Bronchial epithelial cell (primary cell): Measurements from ENCODE around the gene SOX13. TPM values are rescaled to one million over a fixed set of nuclear protein-coding genes. Genes with fewer than 3 reads are reported as not detected.

Experiments used
- DNase-seq: peaks from one replicate; pipeline ENCODE4 v3.0.0-alpha.2; 2010; ENCODE audit warnings: low read depth
- FAIRE-seq: peaks from 2 replicates; lab custom pipeline; 2011; peaks lifted over from hg19 to GRCh38; lab: Jason Lieb, UNC
- H3K27me3 ChIP-seq: 2 replicates; pipeline ENCODE4 v1.5.1; 2011; ENCODE audit warnings: low read length; ENCODE audit not compliant: control insufficient read depth, insufficient read depth
- H3K36me3 ChIP-seq: 2 replicates; pipeline ENCODE4 v1.5.1; 2011; ENCODE audit warnings: low read length; ENCODE audit not compliant: control insufficient read depth, insufficient read depth
- H3K4me3 ChIP-seq: 2 replicates; pipeline ENCODE4 v1.5.1; 2011; ENCODE audit warnings: mild to moderate bottlenecking, low read depth, low read length, control low read depth
- total RNA-seq: library from RNA; depleted of rRNA; stranded (reverse); fragments of >200 nt; gene quantifications from 2 replicates; pipeline ENCODE4 v1.2.1, GENCODE V29; 2014
- TF ChIP-seq, protein P1 (sequence below): IDR thresholded peaks from 2 replicates; pipeline ENCODE4 v1.5.1; 2011; ENCODE audit warnings: mild to moderate bottlenecking, moderate library complexity, low read length, control low read depth, inconsistent platforms; ENCODE audit not compliant: insufficient read depth, severe bottlenecking

Gene SOX13
- total RNA-seq, 1 donor from 2014 or later: 3.2 TPM

DNA sequence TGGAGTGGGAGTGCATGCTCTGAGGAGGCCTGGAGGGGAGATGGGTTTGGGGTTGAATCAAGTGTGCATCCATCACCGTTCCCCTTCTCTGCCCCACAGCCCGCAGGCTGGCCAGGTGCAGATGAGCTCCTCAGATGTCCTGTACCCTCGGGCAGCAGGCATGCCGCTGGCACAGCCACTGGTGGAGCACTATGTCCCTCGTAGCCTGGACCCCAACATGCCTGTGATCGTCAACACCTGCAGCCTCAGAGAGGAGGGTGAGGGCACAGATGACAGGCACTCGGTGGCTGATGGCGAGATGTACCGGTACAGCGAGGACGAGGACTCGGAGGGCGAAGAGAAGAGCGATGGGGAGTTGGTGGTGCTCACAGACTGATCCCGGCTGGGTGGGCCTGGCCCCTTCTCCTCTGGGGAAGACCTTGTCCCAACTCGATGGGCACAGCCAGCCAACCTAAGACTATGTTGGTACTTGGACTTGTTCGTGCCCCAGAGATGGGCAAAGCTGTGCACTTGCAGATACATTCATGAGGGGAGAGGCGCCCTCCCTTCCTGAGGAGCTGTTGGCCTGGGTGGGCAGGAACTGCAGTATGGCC lies 52.9 kb downstream of the SOX13 start:
- no peak for DNase-seq
- no peaks in the 10 kb centered on the region for H3K27me3 ChIP-seq
- FAIRE-seq: peak; percentile 32
- H3K4me3 ChIP-seq: no peak overlapping the region
- H3K36me3 ChIP-seq: peaks cover 8% of the 10 kb centered on the region
- TF ChIP-seq, protein P1, sequence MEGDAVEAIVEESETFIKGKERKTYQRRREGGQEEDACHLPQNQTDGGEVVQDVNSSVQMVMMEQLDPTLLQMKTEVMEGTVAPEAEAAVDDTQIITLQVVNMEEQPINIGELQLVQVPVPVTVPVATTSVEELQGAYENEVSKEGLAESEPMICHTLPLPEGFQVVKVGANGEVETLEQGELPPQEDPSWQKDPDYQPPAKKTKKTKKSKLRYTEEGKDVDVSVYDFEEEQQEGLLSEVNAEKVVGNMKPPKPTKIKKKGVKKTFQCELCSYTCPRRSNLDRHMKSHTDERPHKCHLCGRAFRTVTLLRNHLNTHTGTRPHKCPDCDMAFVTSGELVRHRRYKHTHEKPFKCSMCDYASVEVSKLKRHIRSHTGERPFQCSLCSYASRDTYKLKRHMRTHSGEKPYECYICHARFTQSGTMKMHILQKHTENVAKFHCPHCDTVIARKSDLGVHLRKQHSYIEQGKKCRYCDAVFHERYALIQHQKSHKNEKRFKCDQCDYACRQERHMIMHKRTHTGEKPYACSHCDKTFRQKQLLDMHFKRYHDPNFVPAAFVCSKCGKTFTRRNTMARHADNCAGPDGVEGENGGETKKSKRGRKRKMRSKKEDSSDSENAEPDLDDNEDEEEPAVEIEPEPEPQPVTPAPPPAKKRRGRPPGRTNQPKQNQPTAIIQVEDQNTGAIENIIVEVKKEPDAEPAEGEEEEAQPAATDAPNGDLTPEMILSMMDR: no peak

DNA sequence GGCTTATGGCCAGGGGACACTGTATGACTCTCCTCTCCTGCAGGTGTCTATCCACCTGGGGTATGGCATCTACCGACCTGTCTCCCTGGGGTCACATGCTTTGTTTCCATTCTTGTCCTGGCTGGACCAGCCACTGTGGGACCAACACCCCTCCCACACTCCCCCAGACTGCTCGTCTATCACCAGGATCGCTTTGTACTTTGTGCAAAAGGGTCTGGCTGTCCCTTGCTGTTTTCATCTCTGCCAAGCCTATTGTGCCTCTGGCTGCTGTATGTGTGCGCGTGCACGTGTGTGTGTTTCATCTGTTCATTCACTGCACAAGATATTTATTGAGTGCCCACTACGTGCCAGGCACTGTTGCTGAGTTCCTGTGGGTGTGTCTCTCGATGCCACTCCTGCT lies 53.5 kb downstream of the SOX13 start:
- no peak for DNase-seq
- Histone ChIP-seq H3K4me3 (no peak overlapping the region), H3K36me3 (peaks cover 8% of the 10 kb centered on the region), H3K27me3 (no peaks in the 10 kb centered on the region)
- no peak for FAIRE-seq
- TF ChIP-seq, protein P1: no peak

DNA sequence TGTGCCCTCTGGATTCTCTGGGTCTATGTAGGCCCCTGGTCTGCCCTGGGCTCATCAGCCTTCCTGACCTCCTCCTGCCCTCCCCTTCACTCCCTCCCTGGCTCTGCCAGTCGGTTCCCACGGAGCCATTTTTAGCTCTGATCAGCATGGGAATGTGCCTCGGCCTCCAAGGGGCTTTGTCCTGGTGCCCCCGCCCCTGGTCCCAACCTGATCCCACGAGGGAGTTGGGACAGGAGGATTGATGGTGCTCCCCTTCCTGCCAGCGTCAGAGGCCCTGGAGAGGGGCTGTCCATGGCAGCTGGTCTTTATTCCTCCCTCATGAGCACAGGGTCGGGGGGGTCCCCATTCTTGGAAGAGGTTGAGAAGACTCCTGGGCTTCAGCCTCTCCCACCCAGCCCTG lies 54.0 kb downstream of the SOX13 start:
- FAIRE-seq (no peak), DNase-seq (no peak)
- no peaks in the 10 kb centered on the region for H3K27me3 ChIP-seq
- TF ChIP-seq, protein P1: no peak
- H3K36me3 ChIP-seq: peaks cover 6% of the 10 kb centered on the region
- H3K4me3 ChIP-seq: no peak overlapping the region

DNA sequence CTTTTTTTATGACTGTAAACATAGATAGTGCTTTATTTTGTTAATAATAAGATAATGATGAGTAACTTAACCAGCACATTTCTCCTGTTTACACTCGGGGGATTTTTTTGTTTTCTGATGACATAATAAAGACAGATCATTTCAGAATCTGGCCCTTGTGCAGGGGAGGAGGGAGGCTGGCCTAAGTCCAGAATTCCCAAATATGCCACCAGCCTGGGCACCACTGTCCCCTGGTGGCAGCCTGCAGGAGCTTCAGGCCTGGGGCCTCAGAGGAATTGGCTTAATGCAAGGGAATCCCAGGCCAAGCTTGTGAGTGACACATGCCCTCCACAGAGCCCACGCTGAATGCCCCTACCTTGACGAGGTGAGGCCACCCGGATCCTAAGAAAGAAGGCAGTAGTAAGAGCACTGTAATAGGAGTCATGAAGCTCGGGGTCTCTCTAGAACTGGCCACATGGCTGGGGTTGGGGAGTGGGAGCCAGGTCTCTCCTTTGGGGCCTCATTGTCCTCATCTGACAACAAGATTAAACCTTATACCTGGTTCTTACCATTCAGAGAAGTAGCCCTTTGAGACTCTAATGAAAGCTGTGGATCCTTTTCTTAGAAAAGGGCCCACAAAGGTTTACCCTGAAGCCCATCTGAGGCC lies 54.8 kb downstream of the SOX13 start:
- Histone ChIP-seq H3K27me3 (no peaks in the 10 kb centered on the region), H3K36me3 (peaks cover 4% of the 10 kb centered on the region), H3K4me3 (no peak overlapping the region)
- DNase-seq: peak; percentile 75
- TF ChIP-seq, protein P1: peak; percentile 95
- no peak for FAIRE-seq

DNA sequence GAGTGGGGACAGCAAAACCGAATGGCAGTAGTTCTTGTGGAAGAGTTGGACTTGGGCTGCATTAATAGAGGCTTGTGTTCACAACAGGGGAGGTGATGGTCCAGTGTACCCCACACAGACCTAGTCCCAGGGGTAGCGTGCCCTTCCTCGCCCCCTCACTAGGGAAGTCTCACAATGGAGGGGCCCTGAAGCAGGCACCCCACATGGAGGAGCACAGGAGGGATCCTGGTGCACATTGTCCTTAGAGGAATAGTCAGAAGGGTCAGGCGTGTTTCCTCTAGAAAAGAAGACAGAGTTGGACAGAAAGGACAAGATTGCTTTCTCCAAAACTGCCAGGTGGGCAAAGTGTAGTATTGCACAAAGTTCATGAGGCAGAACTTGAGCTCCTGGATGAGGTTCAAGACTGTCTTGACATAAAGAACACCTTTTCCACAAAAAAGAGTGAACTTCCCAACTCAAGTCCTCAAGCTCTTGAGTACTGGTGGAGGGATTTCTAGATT lies 55.6 kb downstream of the SOX13 start:
- no peak overlapping the region for H3K4me3 ChIP-seq
- FAIRE-seq: no peak
- TF ChIP-seq, protein P1: no peak
- H3K36me3 ChIP-seq: peaks cover 2% of the 10 kb centered on the region
- DNase-seq: no peak
- no peaks in the 10 kb centered on the region for H3K27me3 ChIP-seq
